ENCODE measurements around the gene NFE2.

NFE2 gene

GRCh38 chr12:54246011-54246641, 54.7 kb downstream of the NFE2 start:
- no peak for DNase-seq
